Astrocyte of the spinal cord (primary cell): ENCODE data around the gene CLN3.
"Not testable (repeated sequence)": the region's sequence is repeated elsewhere in the genome, so short reads cannot be mapped to it uniquely, and the experiment has no call there.

Experiments
- DNase-seq: peaks from one replicate; pipeline ENCODE4 v3.0.0; 2011; ENCODE audit warnings: low read depth, low spot score
- H3K4me3 ChIP-seq: 2 replicates; pipeline ENCODE4 v1.5.1; 2011; ENCODE audit warnings: low read depth, mild to moderate bottlenecking, low read length, moderate library complexity
- CTCF ChIP-seq: IDR thresholded peaks from 2 replicates; pipeline ENCODE4 v1.5.1; 2012; ENCODE audit warnings: low read depth, mild to moderate bottlenecking, low read length, inconsistent platforms
- in situ Hi-C: cut with HindIII; loops from 2 replicates; pipeline ENCODE4 v1.10.0; 2017; ENCODE audit warnings: low sequenced_read_pairs

Gene CLN3

GRCh38 chr16:28503470-28504259 is 11.8 kb upstream of the CLN3 start:
- in situ Hi-C loops: no loop called here
- DNase-seq: no peak
- no peak overlapping the region for H3K4me3 ChIP-seq
- no peak for TF ChIP-seq CTCF

GRCh38 chr16:28502290-28502689 is 10.4 kb upstream of the CLN3 start:
- in situ Hi-C loops: no loop called here
- H3K4me3 ChIP-seq: no peak overlapping the region
- TF ChIP-seq CTCF: no peak
- DNase-seq: no peak

- in situ Hi-C loops: no loop called here
- DNase-seq: no peak
- no peak for TF ChIP-seq CTCF
- H3K4me3 ChIP-seq: no peak overlapping the region
Measured at GRCh38 chr16:28501258-28502232, 9.7 kb upstream of the CLN3 start.

GRCh38 chr16:28500476-28501180 is 8.8 kb upstream of the CLN3 start:
- DNase-seq, H3K4me3 ChIP-seq, in situ Hi-C loops: not testable (repeated sequence)

GRCh38 chr16:28499854-28500253 is 8.0 kb upstream of the CLN3 start:
- in situ Hi-C loops: no loop called here
- TF ChIP-seq CTCF: no peak
- DNase-seq: no peak
- H3K4me3 ChIP-seq: no peak overlapping the region

- in situ Hi-C loops: no loop called here
- TF ChIP-seq CTCF: no peak
- no peak for DNase-seq
- no peak overlapping the region for H3K4me3 ChIP-seq
Measured at GRCh38 chr16:28498666-28499381, 7.0 kb upstream of the CLN3 start.
